SK-N-SH (cell line): ENCODE data around the gene GLT6D1. TPM values are rescaled to one million over a fixed set of nuclear protein-coding genes. Genes with fewer than 3 reads are reported as not detected.

Experiments used
- CTCF ChIA-PET: fragments of 300-600, 350-600 bp; formaldehyde crosslinking; extraction: SDS; loops from one replicate; lab custom pipeline; 2021; lab: Yijun Ruan, JAX
- POLR2A ChIA-PET: fragments of 350-600 bp; sonication (Branson Sonifier 250); formaldehyde crosslinking; extraction: SDS; loops from one replicate; lab custom pipeline; 2020; ENCODE audit warnings: antibody characterized with exemption, inconsistent platforms; lab: Yijun Ruan, JAX
- DNase-seq: peaks from one replicate; pipeline ENCODE4 v3.0.0; 2012
- H2AFZ ChIP-seq: fragments of 200-600 bp; sonication (generic); 2 replicates; pipeline ENCODE4 v1.8.1; 2016; ENCODE audit warnings: antibody characterized with exemption, mild to moderate bottlenecking, low read depth
- H3F3A ChIP-seq: fragments of 200-600 bp; sonication (generic); replicated peaks from 2 replicates; pipeline ENCODE3; 2016; ENCODE audit warnings: antibody characterized with exemption, mild to moderate bottlenecking; ENCODE audit not compliant: insufficient read depth
- H3K27ac ChIP-seq, 2 experiments: fragments of 200-500 bp in 1 of 2; fragments of 200-600 bp in 1 of 2; sonication (Bioruptor generic) in 1 of 2; sonication (generic), shearing (Covaris generic) in 1 of 2; 2 replicates each; pipeline versions ENCODE4 v1.5.1 to v1.6.1; 2014 to 2016; ENCODE audit warnings: low read depth in 2 of 2, inconsistent platforms in 1 of 2, low read length in 1 of 2, mild to moderate bottlenecking in 1 of 2, mixed read lengths in 1 of 2
- H3K27me3 ChIP-seq: fragments of 200-600 bp; sonication (generic), shearing (Covaris generic); 2 replicates; pipeline ENCODE4 v1.6.1; 2016; ENCODE audit warnings: mixed run types; ENCODE audit not compliant: insufficient read depth
- H3K36me3 ChIP-seq, 2 experiments: fragments of 200-500 bp in 1 of 2; fragments of 200-600 bp in 1 of 2; sonication (Bioruptor generic) in 1 of 2; sonication (generic) in 1 of 2; replicated peaks in 1 of 2; 2 replicates each; pipeline versions ENCODE3 to v1.5.1; 2014 to 2016; ENCODE audit warnings: low read length in 1 of 2, mild to moderate bottlenecking in 1 of 2; ENCODE audit not compliant: insufficient read depth in 2 of 2, control insufficient read depth in 1 of 2
- H3K4me1 ChIP-seq, 2 experiments: fragments of 200-500 bp in 1 of 2; fragments of 200-600 bp in 1 of 2; sonication (Bioruptor generic) in 1 of 2; sonication (generic), shearing (Covaris generic) in 1 of 2; 2 replicates each; pipeline versions ENCODE4 v1.5.1 to v1.6.1; 2014 to 2016; ENCODE audit warnings: low read depth in 1 of 2, low read length in 1 of 2, mixed run types in 1 of 2; ENCODE audit not compliant: insufficient read depth in 2 of 2, control insufficient read depth in 1 of 2
- H3K4me2 ChIP-seq: fragments of 200-600 bp; sonication (generic), shearing (Covaris generic); 2 replicates; pipeline ENCODE4 v1.6.1; 2017; ENCODE audit warnings: mixed run types
- H3K4me3 ChIP-seq, 2 experiments: fragments of 200-500 bp in 1 of 2; fragments of 200-600 bp in 1 of 2; sonication (Bioruptor generic) in 1 of 2; sonication (generic), shearing (Covaris generic) in 1 of 2; 2 replicates each; pipeline versions ENCODE4 v1.5.1 to v1.8.1; 2014 to 2016; ENCODE audit warnings: low read depth in 2 of 2, inconsistent platforms in 1 of 2, low read length in 1 of 2, mild to moderate bottlenecking in 1 of 2, mixed read lengths in 1 of 2, moderate library complexity in 1 of 2
- H3K79me2 ChIP-seq: fragments of 200-600 bp; sonication (generic); 2 replicates; pipeline ENCODE4 v1.8.1; 2017; ENCODE audit warnings: mild to moderate bottlenecking; ENCODE audit not compliant: insufficient read depth
- H3K9ac ChIP-seq: fragments of 200-600 bp; sonication (generic); 2 replicates; pipeline ENCODE4 v1.6.1; 2017; ENCODE audit warnings: mixed run types
- H3K9me2 ChIP-seq: fragments of 200-600 bp; sonication (generic); 2 replicates; pipeline ENCODE4 v1.6.1; 2017; ENCODE audit warnings: mixed run types
- H3K9me3 ChIP-seq: fragments of 200-600 bp; sonication (generic); 2 replicates; pipeline ENCODE4 v1.6.1; 2017; ENCODE audit warnings: mixed run types, mild to moderate bottlenecking, moderate library complexity
- H4K20me1 ChIP-seq: fragments of 200-600 bp; sonication (generic); 2 replicates; pipeline ENCODE4 v1.6.1; 2017; ENCODE audit warnings: mild to moderate bottlenecking, mixed run types; ENCODE audit not compliant: insufficient read depth
- EZH2phosphoT487 ChIP-seq: fragments of 200-600 bp; sonication (generic); IDR thresholded peaks from 2 replicates; pipeline ENCODE4 v1.6.1; 2017; ENCODE audit warnings: low read depth, mixed run types, mild to moderate bottlenecking, antibody characterized with exemption, moderate library complexity, borderline replicate concordance
- FOSL2 ChIP-seq: IDR thresholded peaks from 2 replicates; pipeline ENCODE4 v1.4.0; 2012; ENCODE audit warnings: low read depth, mild to moderate bottlenecking, moderate library complexity, borderline replicate concordance
- GABPA ChIP-seq: IDR thresholded peaks from 2 replicates; pipeline ENCODE4 v1.4.0; 2012; ENCODE audit warnings: low read depth, mild to moderate bottlenecking
- GATA2 ChIP-seq: sonication (generic); formaldehyde crosslinking; IDR thresholded peaks from 2 replicates; pipeline ENCODE4 v1.5.0; 2020; ENCODE audit warnings: mild to moderate bottlenecking, missing genetic modification reagents
- JUND ChIP-seq: IDR thresholded peaks from 2 replicates; pipeline ENCODE4 v1.4.0; 2012
- MXI1 ChIP-seq: IDR thresholded peaks from 2 replicates; pipeline ENCODE4 v1.6.1; 2012; ENCODE audit warnings: mild to moderate bottlenecking, low read depth, low read length, improper control_type of control experiment
- NFIC ChIP-seq: IDR thresholded peaks from 2 replicates; pipeline ENCODE4 v1.4.0; 2012; ENCODE audit warnings: borderline replicate concordance
- NRF1 ChIP-seq: IDR thresholded peaks from 2 replicates; pipeline ENCODE4 v1.6.1; 2012; ENCODE audit warnings: low read depth, mild to moderate bottlenecking, low read length
- RAD21 ChIP-seq: IDR thresholded peaks from 2 replicates; pipeline ENCODE4 v1.6.1; 2012; ENCODE audit warnings: mild to moderate bottlenecking, low read length
- RCOR1 ChIP-seq: fragments of 150-350 bp; IDR thresholded peaks from 2 replicates; pipeline ENCODE4 v1.6.1; 2017; ENCODE audit warnings: antibody characterized with exemption, low read length
- REST ChIP-seq: IDR thresholded peaks from 2 replicates; pipeline ENCODE4 v1.6.1; 2012; ENCODE audit warnings: mild to moderate bottlenecking, low read depth, low read length, moderate library complexity
- SIN3A ChIP-seq: IDR thresholded peaks from 2 replicates; pipeline ENCODE4 v1.6.1; 2012; ENCODE audit warnings: low read depth, mild to moderate bottlenecking, low read length, moderate library complexity, borderline replicate concordance
- TAF1 ChIP-seq: IDR thresholded peaks from 2 replicates; pipeline ENCODE4 v1.6.1; 2012; ENCODE audit warnings: low read depth, mild to moderate bottlenecking, low read length, moderate library complexity, borderline replicate concordance
- TCF12 ChIP-seq: IDR thresholded peaks from 2 replicates; pipeline ENCODE4 v1.4.0; 2012
- TEAD4 ChIP-seq: IDR thresholded peaks from 2 replicates; pipeline ENCODE4 v1.4.0; 2012; ENCODE audit warnings: mild to moderate bottlenecking, borderline replicate concordance; ENCODE audit not compliant: insufficient read depth
- USF1 ChIP-seq: IDR thresholded peaks from 2 replicates; pipeline ENCODE4 v1.4.0; 2012; ENCODE audit warnings: low read depth, borderline replicate concordance
- YY1 ChIP-seq: IDR thresholded peaks from 2 replicates; pipeline ENCODE4 v1.4.0; 2012; ENCODE audit warnings: low read depth, mild to moderate bottlenecking
- WGBS: methylation state at CpG from one replicate; pipeline ENCODE4 v1.1.6; 2017; ENCODE audit warnings: low lambda C conversion rate; 5-methylcytosine and 5-hydroxymethylcytosine counted together
- polyA plus RNA-seq, 3 experiments: library from polyadenylated mRNA; depleted of rRNA; stranded (reverse); fragments of >200 nt; gene quantifications; 2 replicates each; pipeline ENCODE4 v1.2.3, GENCODE V29; 2012

The GLT6D1 gene
- polyA plus RNA-seq, 1 of the 3 experiments (the other 2 are of a cell fraction), result not detected

GRCh38 chr9:135580664-135581380, 58.5 kb downstream of the GLT6D1 start:
- no peaks in the 10 kb centered on the region for H3K9me2 ChIP-seq
- H3F3A ChIP-seq, result no peaks in the 10 kb centered on the region
- CTCF ChIA-PET, result interaction anchor here (1.5 kb wide), 1 partner anchor 23 kb away, joined by 4 read pairs; no protein-coding TSS in a partner anchor
- H3K27me3 ChIP-seq, result no peaks in the 10 kb centered on the region
- TF ChIP-seq NRF1 (no peak), RAD21 (no peak), GATA2 (CRISPR knock-in tag) (no peak), TCF12 (no peak), SIN3A (no peak), YY1 (no peak), MXI1 (no peak), JUND (no peak), EZH2phosphoT487 (no peak), RCOR1 (no peak), TEAD4 (no peak), REST (no peak), USF1 (no peak), NFIC (no peak), GABPA (no peak), FOSL2 (no peak), TAF1 (no peak)
- no peak overlapping the region for H3K4me2 ChIP-seq
- H3K36me3 ChIP-seq, result no peaks in the 10 kb centered on the region
- H3K4me1 ChIP-seq, result no peaks in the 10 kb centered on the region; a peak in 1 of 4 replicates
- DNase-seq, result no peak
- 53% methylated on average over 9 of the region's 11 CpGs for WGBS
- no peak overlapping the region for H2AFZ ChIP-seq
- no peak overlapping the region for H3K27ac ChIP-seq
- no peak overlapping the region for H3K9ac ChIP-seq
- no peaks in the 10 kb centered on the region for H4K20me1 ChIP-seq
- no peaks in the 10 kb centered on the region for H3K79me2 ChIP-seq
- H3K9me3 ChIP-seq, result no peaks in the 10 kb centered on the region
- POLR2A ChIA-PET, result no interaction called here
- no peak overlapping the region for H3K4me3 ChIP-seq
